ENCODE results near the gene CTNNA2. TPM values are rescaled to one million over a fixed set of nuclear protein-coding genes. Genes with fewer than 3 reads are reported as not detected.

Gene CTNNA2
- total RNA-seq, 1 experiment from 2014 or later: not detected

- ChIA-PET POLR2A (ENCODE audit: unreplicated experiment) (no interaction called here), CTCF (no interaction called here)
- no TSS peak for BruUV-seq (replicated peaks)
- Histone ChIP-seq H3K4me1 (replicated peaks; ENCODE audit: insufficient read depth) (no peaks in the 10 kb centered on the region), H3K4me2 (no peak overlapping the region), H4K20me1 (ENCODE audit: insufficient read depth) (no peaks in the 10 kb centered on the region), H3K9me3 (ENCODE audit: insufficient read depth, low read depth) (no peaks in the 10 kb centered on the region), H2AFZ (no peak overlapping the region), H3K36me3 (ENCODE audit: low read depth) (no peaks in the 10 kb centered on the region), H3K9me2 (ENCODE audit: insufficient read depth) (no peaks in the 10 kb centered on the region), H3K27ac (no peak overlapping the region), H3K79me2 (ENCODE audit: low read depth) (no peaks in the 10 kb centered on the region), H3K27me3 (ENCODE audit: insufficient read depth, low read depth) (no peaks in the 10 kb centered on the region), H3F3A (ENCODE audit: insufficient read depth, low read depth) (no peaks in the 10 kb centered on the region), H3K4me3 (no peak overlapping the region)
- DNase-seq: no peak
- no peak for TF ChIP-seq EZH2 (IDR thresholded peaks at IDR 0.05; ENCODE audit: low read depth)
- TF ChIP-seq CTCF (conservative IDR thresholded peaks at IDR 0.05): no peak
- intact Hi-C loops (cut with micrococcal nuclease; ENCODE audit: unreplicated experiment): no loop called here
These were observed 651.5 kb downstream of the CTNNA2 start for GRCh38 chr2:80164375-80164774.

GRCh38 chr2:80166483-80167171, 653.8 kb downstream of the CTNNA2 start:
- CTCF ChIA-PET: no interaction called here
- no peaks in the 10 kb centered on the region for H4K20me1 ChIP-seq (ENCODE audit: insufficient read depth)
- intact Hi-C loops (cut with micrococcal nuclease; ENCODE audit: unreplicated experiment): no loop called here
- no TSS peak for BruUV-seq (replicated peaks)
- no peaks in the 10 kb centered on the region for H3K4me1 ChIP-seq (replicated peaks; ENCODE audit: insufficient read depth)
- H3F3A ChIP-seq (ENCODE audit: insufficient read depth, low read depth): no peaks in the 10 kb centered on the region
- POLR2A ChIA-PET (ENCODE audit: unreplicated experiment): no interaction called here
- no peak overlapping the region for H2AFZ ChIP-seq
- no peaks in the 10 kb centered on the region for H3K36me3 ChIP-seq (ENCODE audit: low read depth)
- no peaks in the 10 kb centered on the region for H3K79me2 ChIP-seq (ENCODE audit: low read depth)
- no peak overlapping the region for H3K27ac ChIP-seq
- H3K4me3 ChIP-seq: no peak overlapping the region
- H3K4me2 ChIP-seq: no peak overlapping the region
- no peak for DNase-seq
- TF ChIP-seq CTCF (conservative IDR thresholded peaks at IDR 0.05) (no peak), EZH2 (IDR thresholded peaks at IDR 0.05; ENCODE audit: low read depth) (no peak)
- H3K9me3 ChIP-seq (ENCODE audit: insufficient read depth, low read depth): no peaks in the 10 kb centered on the region
- H3K9me2 ChIP-seq (ENCODE audit: insufficient read depth): no peaks in the 10 kb centered on the region
- no peaks in the 10 kb centered on the region for H3K27me3 ChIP-seq (ENCODE audit: insufficient read depth, low read depth)

- no peaks in the 10 kb centered on the region for H3K4me1 ChIP-seq (replicated peaks; ENCODE audit: insufficient read depth)
- no peak overlapping the region for H3K27ac ChIP-seq
- CTCF ChIA-PET: no interaction called here
- TF ChIP-seq CTCF (conservative IDR thresholded peaks at IDR 0.05): no peak
- no peaks in the 10 kb centered on the region for H3K9me3 ChIP-seq (ENCODE audit: insufficient read depth, low read depth)
- POLR2A ChIA-PET (ENCODE audit: unreplicated experiment): no interaction called here
- BruUV-seq (replicated peaks): no TSS peak
- no peaks in the 10 kb centered on the region for H4K20me1 ChIP-seq (ENCODE audit: insufficient read depth)
- DNase-seq: no peak
- H3F3A ChIP-seq (ENCODE audit: insufficient read depth, low read depth): no peaks in the 10 kb centered on the region
- H3K27me3 ChIP-seq (ENCODE audit: insufficient read depth, low read depth): no peaks in the 10 kb centered on the region
- H3K9me2 ChIP-seq (ENCODE audit: insufficient read depth): no peaks in the 10 kb centered on the region
- no peak overlapping the region for H3K4me2 ChIP-seq
- H3K36me3 ChIP-seq (ENCODE audit: low read depth): no peaks in the 10 kb centered on the region
- H2AFZ ChIP-seq: no peak overlapping the region
- no peak overlapping the region for H3K4me3 ChIP-seq
- intact Hi-C loops (cut with micrococcal nuclease; ENCODE audit: unreplicated experiment): no loop called here
- no peaks in the 10 kb centered on the region for H3K79me2 ChIP-seq (ENCODE audit: low read depth)
These were observed 654.5 kb downstream of the CTNNA2 start for GRCh38 chr2:80167284-80167808.

Data from PC-9 (cell line).